OCI-LY7 (cell line): ENCODE measurements around the gene PPP1R9A.

Experiments
- EZH2phosphoT487 ChIP-seq: fragments of 200-600 bp; sonication (generic); IDR thresholded peaks from 2 replicates; pipeline ENCODE4 v1.6.1; 2018; ENCODE audit warnings: low read depth, borderline replicate concordance, mild to moderate bottlenecking, mixed run types, antibody characterized with exemption, low read length, moderate library complexity, mixed read lengths
- TF ChIP-seq, protein P1 (sequence below): fragments of 200-600 bp; sonication (generic); conservative IDR thresholded peaks from 2 replicates; pipeline ENCODE4 v1.5.1; 2014; ENCODE audit warnings: mild to moderate bottlenecking, antibody characterized with exemption, low read length, moderate library complexity, mixed read lengths

DNA sequence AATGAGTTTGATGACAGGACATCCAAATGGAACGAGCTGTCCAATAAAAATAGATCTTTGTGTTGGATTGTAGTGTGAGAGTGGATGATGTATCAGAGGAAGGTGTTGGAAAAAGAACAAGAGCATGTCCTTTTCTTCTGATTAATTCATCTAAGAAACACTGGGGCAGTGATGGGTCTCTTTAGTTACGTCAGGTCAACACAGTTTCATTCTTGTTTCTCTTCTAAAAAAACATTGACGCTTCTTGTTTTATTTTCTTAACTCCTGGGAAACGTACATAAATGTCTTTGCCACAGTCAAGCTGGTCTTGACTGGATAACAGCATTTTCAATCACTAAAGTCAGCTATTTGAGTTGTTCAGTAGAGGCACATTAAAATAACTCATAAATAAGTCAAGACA, 67.0 kb downstream of the PPP1R9A start:
- TF ChIP-seq, protein P1, sequence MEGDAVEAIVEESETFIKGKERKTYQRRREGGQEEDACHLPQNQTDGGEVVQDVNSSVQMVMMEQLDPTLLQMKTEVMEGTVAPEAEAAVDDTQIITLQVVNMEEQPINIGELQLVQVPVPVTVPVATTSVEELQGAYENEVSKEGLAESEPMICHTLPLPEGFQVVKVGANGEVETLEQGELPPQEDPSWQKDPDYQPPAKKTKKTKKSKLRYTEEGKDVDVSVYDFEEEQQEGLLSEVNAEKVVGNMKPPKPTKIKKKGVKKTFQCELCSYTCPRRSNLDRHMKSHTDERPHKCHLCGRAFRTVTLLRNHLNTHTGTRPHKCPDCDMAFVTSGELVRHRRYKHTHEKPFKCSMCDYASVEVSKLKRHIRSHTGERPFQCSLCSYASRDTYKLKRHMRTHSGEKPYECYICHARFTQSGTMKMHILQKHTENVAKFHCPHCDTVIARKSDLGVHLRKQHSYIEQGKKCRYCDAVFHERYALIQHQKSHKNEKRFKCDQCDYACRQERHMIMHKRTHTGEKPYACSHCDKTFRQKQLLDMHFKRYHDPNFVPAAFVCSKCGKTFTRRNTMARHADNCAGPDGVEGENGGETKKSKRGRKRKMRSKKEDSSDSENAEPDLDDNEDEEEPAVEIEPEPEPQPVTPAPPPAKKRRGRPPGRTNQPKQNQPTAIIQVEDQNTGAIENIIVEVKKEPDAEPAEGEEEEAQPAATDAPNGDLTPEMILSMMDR, result no peak
- TF ChIP-seq EZH2phosphoT487, result no peak
